Neural progenitor cell (in vitro differentiated cells): Measurements from ENCODE around the gene RNF121. TPM values are rescaled to one million over a fixed set of nuclear protein-coding genes. Genes with fewer than 3 reads are reported as not detected.
A peak's percentile ranks its signal among the peaks of the same experiment; 100 is the strongest.

ENCODE experiments used
- DNase-seq: peaks from one replicate; pipeline ENCODE4 v3.0.0-alpha.2; 2016; ENCODE audit warnings: low spot score
- H2AFZ ChIP-seq: fragments of 200-600 bp; sonication (generic); replicated peaks from 2 replicates; pipeline ENCODE4 v1.6.1; 2016; ENCODE audit warnings: antibody characterized with exemption
- H3F3A ChIP-seq: fragments of 200-600 bp; sonication (generic); 2 replicates; pipeline ENCODE4 v1.6.1; 2016; ENCODE audit warnings: antibody characterized with exemption, low read depth
- H3K27ac ChIP-seq: fragments of 200-600 bp; sonication (generic); 2 replicates; pipeline ENCODE4 v1.5.1; 2016; ENCODE audit warnings: mild to moderate bottlenecking
- H3K27me3 ChIP-seq: fragments of 200-600 bp; sonication (generic); 2 replicates; pipeline ENCODE4 v1.6.1; 2016; ENCODE audit warnings: mild to moderate bottlenecking, moderate library complexity
- H3K36me3 ChIP-seq: fragments of 200-600 bp; sonication (generic); 2 replicates; pipeline ENCODE4 v1.5.1; 2016
- H3K4me1 ChIP-seq: fragments of 200-600 bp; sonication (generic); 2 replicates; pipeline ENCODE4 v1.6.1; 2016; ENCODE audit warnings: mixed run types
- H3K4me2 ChIP-seq: fragments of 200-600 bp; sonication (generic); 2 replicates; pipeline ENCODE4 v1.6.1; 2016
- H3K4me3 ChIP-seq: fragments of 200-600 bp; sonication (generic); 2 replicates; pipeline ENCODE4 v1.5.1; 2016
- H3K79me2 ChIP-seq: fragments of 200-600 bp; sonication (generic); 2 replicates; pipeline ENCODE4 v1.6.1; 2016; ENCODE audit warnings: low read depth
- H3K9ac ChIP-seq: fragments of 200-600 bp; sonication (generic); 2 replicates; pipeline ENCODE4 v1.6.1; 2016
- H3K9me3 ChIP-seq: fragments of 200-600 bp; sonication (generic); 2 replicates; pipeline ENCODE4 v1.5.1; 2016; ENCODE audit warnings: low read depth
- H4K20me1 ChIP-seq: fragments of 200-600 bp; sonication (generic); 2 replicates; pipeline ENCODE4 v1.6.1; 2016; ENCODE audit warnings: low read depth
- H3K27ac Mint-ChIP-seq: 3 replicates; pipeline ENCODE4 v1.8.0; 2021; ENCODE audit warnings: mixed read lengths
- H3K27me3 Mint-ChIP-seq: 2 replicates; pipeline ENCODE4 v1.8.0; 2022; ENCODE audit warnings: low read depth, mild to moderate bottlenecking, inconsistent platforms, moderate library complexity, mixed read lengths; ENCODE audit not compliant: insufficient read depth
- H3K36me3 Mint-ChIP-seq: 3 replicates; pipeline ENCODE4 v1.8.0; 2021; ENCODE audit warnings: mixed read lengths
- H3K4me1 Mint-ChIP-seq: 3 replicates; pipeline ENCODE4 v1.8.0; 2021; ENCODE audit warnings: mixed read lengths
- H3K4me3 Mint-ChIP-seq: 3 replicates; pipeline ENCODE4 v1.8.0; 2021; ENCODE audit warnings: mild to moderate bottlenecking, moderate library complexity, mixed read lengths
- H3K9me3 Mint-ChIP-seq: 3 replicates; pipeline ENCODE4 v1.8.0; 2020; ENCODE audit warnings: mixed read lengths
- CTCF ChIP-seq: fragments of 200-600 bp; sonication (generic); IDR thresholded peaks from 2 replicates; pipeline ENCODE4 v1.5.1; 2017; ENCODE audit warnings: antibody characterized with exemption, mild to moderate bottlenecking
- EZH2 ChIP-seq: fragments of 200-600 bp; sonication (generic); IDR thresholded peaks from 2 replicates; pipeline ENCODE4 v1.6.1; 2017; ENCODE audit warnings: antibody characterized with exemption, mild to moderate bottlenecking, moderate library complexity
- EZH2phosphoT487 ChIP-seq: fragments of 200-600 bp; sonication (generic); IDR thresholded peaks from 2 replicates; pipeline ENCODE4 v1.6.1; 2017; ENCODE audit warnings: antibody characterized with exemption
- total RNA-seq: library from RNA; depleted of rRNA; stranded (reverse); fragments of >200 nt; gene quantifications from 2 replicates; pipeline ENCODE4 v1.2.3, GENCODE V29; 2015; ENCODE audit warnings: low replicate concordance

RNF121 gene
- total RNA-seq, 1 donor from 2014 or later, result 16.7 TPM

DNA sequence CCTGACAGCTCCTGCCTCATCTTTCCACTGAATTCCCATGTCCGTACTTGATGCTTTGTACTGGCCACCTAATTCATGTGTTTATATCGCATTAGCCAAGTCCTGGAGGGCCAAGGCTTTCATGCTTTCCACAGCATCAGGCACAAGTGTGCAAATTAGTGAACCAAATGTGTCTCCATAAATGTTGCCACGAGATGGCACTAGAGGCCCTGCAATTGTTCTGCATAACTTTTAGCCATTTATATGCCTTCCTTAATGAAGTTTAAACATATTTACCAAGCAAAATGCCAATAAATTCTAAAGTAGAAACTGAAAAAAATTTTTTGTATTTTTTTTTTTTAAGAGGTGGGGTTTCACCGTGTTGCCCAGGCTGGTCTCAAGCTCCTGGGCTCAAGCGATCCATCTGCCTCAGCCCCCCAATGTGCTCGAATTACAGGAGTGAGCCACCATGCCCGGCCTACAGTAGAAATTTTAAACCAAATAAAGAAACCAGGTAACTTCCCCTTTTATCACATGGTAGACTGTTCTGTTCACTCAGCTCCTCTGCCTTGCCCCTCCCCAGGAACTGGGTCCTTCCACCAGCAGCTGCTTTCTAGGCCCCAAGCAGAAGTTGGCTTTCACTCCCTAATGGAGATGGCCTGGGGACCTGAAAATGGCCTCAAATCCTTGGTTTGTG is 49.0 kb downstream of the RNF121 start:
- H3K79me2 ChIP-seq, result no peaks in the 10 kb centered on the region
- H3K36me3 ChIP-seq, result peaks cover 4% of the 10 kb centered on the region
- H3K9ac ChIP-seq, result no peak overlapping the region
- H3K9me3 ChIP-seq, result no peaks in the 10 kb centered on the region
- no peaks in the 10 kb centered on the region for H3F3A ChIP-seq
- no peaks in the 10 kb centered on the region for H4K20me1 ChIP-seq
- TF ChIP-seq EZH2 (no peak), EZH2phosphoT487 (no peak), CTCF (peak; percentile 70)
- H3K4me2 ChIP-seq, result no peak overlapping the region
- H3K27ac ChIP-seq, result no peak overlapping the region
- H3K4me1 ChIP-seq, result no peaks in the 10 kb centered on the region
- peak; percentile 47 for DNase-seq
- H3K27me3 ChIP-seq, result no peaks in the 10 kb centered on the region
- Mint-ChIP-seq H3K27ac (no peak overlapping the region), H3K4me3 (no peak overlapping the region), H3K36me3 (peaks cover 18% of the 10 kb centered on the region), H3K9me3 (no peaks in the 10 kb centered on the region), H3K4me1 (no peaks in the 10 kb centered on the region), H3K27me3 (peaks cover 2% of the 10 kb centered on the region)
- no peak overlapping the region for H2AFZ ChIP-seq
- H3K4me3 ChIP-seq, result no peak overlapping the region

DNA sequence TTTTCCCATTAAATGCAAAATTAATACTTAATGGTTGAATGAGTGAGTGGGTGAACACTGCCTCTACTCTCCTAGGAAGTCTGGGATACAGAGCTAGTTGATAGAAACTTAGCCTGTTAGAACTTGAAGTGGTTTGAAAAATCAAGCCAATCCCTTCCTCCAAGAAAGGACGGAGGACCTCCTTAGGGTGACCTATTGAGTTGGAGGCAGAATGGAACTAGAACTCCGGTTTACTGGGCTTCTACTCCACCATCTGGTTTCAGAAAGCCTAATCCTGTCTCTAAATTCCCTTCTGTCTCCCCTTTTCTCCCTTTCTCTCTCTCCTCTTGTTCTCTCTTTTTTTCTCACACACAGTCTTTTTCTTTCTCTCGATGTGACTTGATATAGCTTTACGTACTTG is 50.2 kb downstream of the RNF121 start:
- Histone ChIP-seq H3K9ac (no peak overlapping the region), H3K27ac (no peak overlapping the region), H4K20me1 (no peaks in the 10 kb centered on the region), H3K4me1 (no peaks in the 10 kb centered on the region), H2AFZ (no peak overlapping the region), H3K79me2 (no peaks in the 10 kb centered on the region), H3K4me3 (no peak overlapping the region), H3K9me3 (no peaks in the 10 kb centered on the region), H3K36me3 (peaks cover 4% of the 10 kb centered on the region), H3K27me3 (no peaks in the 10 kb centered on the region), H3F3A (no peaks in the 10 kb centered on the region), H3K4me2 (no peak overlapping the region)
- peaks cover 2% of the 10 kb centered on the region for H3K27me3 Mint-ChIP-seq
- H3K27ac Mint-ChIP-seq, result no peak overlapping the region
- peaks cover 18% of the 10 kb centered on the region for H3K36me3 Mint-ChIP-seq
- no peak overlapping the region for H3K4me3 Mint-ChIP-seq
- TF ChIP-seq EZH2 (no peak), EZH2phosphoT487 (no peak), CTCF (no peak)
- no peak for DNase-seq
- H3K9me3 Mint-ChIP-seq, result no peaks in the 10 kb centered on the region
- H3K4me1 Mint-ChIP-seq, result no peaks in the 10 kb centered on the region

DNA sequence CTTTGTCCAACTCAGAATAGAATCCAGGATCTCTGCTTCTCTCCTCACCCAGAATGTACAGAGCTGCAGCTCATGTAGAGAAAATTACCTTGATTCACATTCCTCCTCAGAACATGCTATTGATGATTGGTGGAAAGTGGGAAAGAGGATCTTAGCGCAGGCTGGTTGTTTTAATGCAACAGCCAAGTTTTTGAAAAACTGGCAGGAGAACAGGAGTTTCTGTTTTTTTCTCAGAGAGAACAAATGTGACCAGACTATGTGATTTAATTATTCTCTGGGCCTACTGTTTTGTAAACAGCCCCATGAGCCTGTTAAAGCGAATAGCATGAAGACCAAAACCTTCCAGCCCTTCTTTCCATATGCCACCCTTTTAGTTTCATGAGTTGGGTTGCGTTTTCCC is 50.8 kb downstream of the RNF121 start:
- Histone ChIP-seq H3K4me1 (no peaks in the 10 kb centered on the region), H3K4me2 (no peak overlapping the region), H3K36me3 (peaks cover 4% of the 10 kb centered on the region), H3K9ac (no peak overlapping the region), H3F3A (no peaks in the 10 kb centered on the region), H2AFZ (no peak overlapping the region), H3K79me2 (no peaks in the 10 kb centered on the region), H3K27me3 (no peaks in the 10 kb centered on the region), H3K27ac (no peak overlapping the region), H4K20me1 (no peaks in the 10 kb centered on the region), H3K4me3 (no peak overlapping the region), H3K9me3 (no peaks in the 10 kb centered on the region)
- H3K27me3 Mint-ChIP-seq, result peaks cover 2% of the 10 kb centered on the region
- no peak for TF ChIP-seq EZH2phosphoT487
- TF ChIP-seq CTCF, result no peak
- TF ChIP-seq EZH2, result no peak
- H3K9me3 Mint-ChIP-seq, result no peaks in the 10 kb centered on the region
- DNase-seq, result no peak
- H3K4me1 Mint-ChIP-seq, result no peaks in the 10 kb centered on the region
- peaks cover 15% of the 10 kb centered on the region for H3K36me3 Mint-ChIP-seq
- H3K27ac Mint-ChIP-seq, result no peak overlapping the region
- no peak overlapping the region for H3K4me3 Mint-ChIP-seq
